ENCODE data around the gene MVB12B.

DNA sequence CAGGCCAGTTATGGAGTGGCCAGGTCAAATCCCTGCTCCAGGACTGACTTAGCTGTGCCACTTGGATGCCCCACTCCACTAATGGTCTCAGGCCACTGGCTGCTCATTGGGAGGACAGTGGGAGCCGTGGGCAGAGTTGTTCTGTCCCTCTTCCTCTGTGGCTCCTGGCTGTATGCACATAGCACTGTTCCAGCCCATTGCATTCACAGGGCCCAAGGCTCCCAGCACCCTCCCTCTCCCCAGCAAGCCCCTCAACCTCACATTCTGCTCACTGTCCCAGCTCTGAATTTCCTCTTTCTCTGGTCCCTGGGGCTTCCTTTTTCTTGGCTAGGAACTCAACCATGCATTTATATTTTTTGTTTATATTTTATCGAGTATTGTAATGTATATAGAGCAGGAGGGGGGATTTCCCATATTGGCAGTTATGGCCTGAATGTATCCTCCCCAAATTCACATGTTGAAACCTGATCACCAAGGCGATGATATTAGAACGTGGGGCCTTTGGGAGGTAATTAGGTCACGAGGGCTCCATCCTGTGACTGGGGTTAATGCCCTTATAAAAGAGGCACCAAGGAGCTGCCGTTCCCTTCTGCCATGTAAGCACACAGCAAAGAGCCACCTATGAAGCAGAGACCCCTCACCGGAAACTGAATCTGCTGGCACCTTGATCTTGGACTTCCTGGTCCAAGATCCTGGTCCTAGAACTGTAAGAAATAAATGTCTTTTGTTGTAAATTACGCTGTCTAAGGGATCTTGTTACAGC, 17.0 kb upstream of the MVB12B start:
- TF ChIP-seq CTCF (IDR thresholded peaks at IDR 0.05; ENCODE audit: control extremely low read depth in 1 of 3, insufficient read depth in 1 of 3, low read depth in 1 of 3, low read length in 3 of 3) (no peak), RBBP5 (IDR thresholded peaks at IDR 0.05; ENCODE audit: borderline replicate concordance, low read depth, low read length) (no peak), SUZ12 (IDR thresholded peaks at IDR 0.05; ENCODE audit: low read length) (no peak), POLR2A (IDR thresholded peaks at IDR 0.05; ENCODE audit: control extremely low read depth in 1 of 2, low read depth in 2 of 2, low read length in 2 of 2) (no peak)
